ENCODE data around the gene PEX11A.
"Not testable (repeated sequence)": the region's sequence is repeated elsewhere in the genome, so short reads cannot be mapped to it uniquely, and the experiment has no call there.

Gene PEX11A

GRCh38 chr15:89695198-89695597, 4.6 kb upstream of the PEX11A start:
- no peaks in the 10 kb centered on the region for H3K27me3 ChIP-seq (ENCODE audit: insufficient read depth, low read length, poor library complexity, severe bottlenecking)
- H4K20me1 ChIP-seq (ENCODE audit: insufficient read depth, low read length, poor library complexity, severe bottlenecking), result no peaks in the 10 kb centered on the region
- H3K4me2 ChIP-seq (ENCODE audit: low read depth, low read length, poor library complexity, severe bottlenecking), result no peak overlapping the region
- H3K36me3 ChIP-seq (ENCODE audit: insufficient read depth, low read length), result no peaks in the 10 kb centered on the region
- H3K9ac ChIP-seq (ENCODE audit: low read depth, low read length, poor library complexity, severe bottlenecking), result no peak overlapping the region
- no peaks in the 10 kb centered on the region for H3F3A ChIP-seq (ENCODE audit: low read depth)
- no peaks in the 10 kb centered on the region for H3K9me3 ChIP-seq (ENCODE audit: insufficient read depth, low read depth, low read length)
- H2AFZ ChIP-seq (ENCODE audit: low read length), result no peak overlapping the region
- TF ChIP-seq CTCF (conservative IDR thresholded peaks at IDR 0.05; ENCODE audit: low read length) (no peak), EZH2phosphoT487 (IDR thresholded peaks at IDR 0.05; ENCODE audit: borderline replicate concordance) (no peak)
- no peaks in the 10 kb centered on the region for H3K79me2 ChIP-seq (ENCODE audit: insufficient read depth, low read length)
- H3K4me1 ChIP-seq (ENCODE audit: insufficient read depth, low read length, poor library complexity, severe bottlenecking), result no peaks in the 10 kb centered on the region
- H3K4me3 ChIP-seq (ENCODE audit: low read length, poor library complexity, severe bottlenecking), result no peak overlapping the region
- H3K9me2 ChIP-seq (replicated peaks; ENCODE audit: low read depth, low read length), result no peaks in the 10 kb centered on the region

- Histone ChIP-seq H3F3A (ENCODE audit: low read depth) (no peaks in the 10 kb centered on the region), H2AFZ (ENCODE audit: low read length) (no peak overlapping the region), H3K4me2 (ENCODE audit: low read depth, low read length, poor library complexity, severe bottlenecking) (no peak overlapping the region), H3K79me2 (ENCODE audit: insufficient read depth, low read length) (no peaks in the 10 kb centered on the region), H3K36me3 (ENCODE audit: insufficient read depth, low read length) (no peaks in the 10 kb centered on the region), H3K4me1 (ENCODE audit: insufficient read depth, low read length, poor library complexity, severe bottlenecking) (no peaks in the 10 kb centered on the region), H3K9me3 (ENCODE audit: insufficient read depth, low read depth, low read length) (no peaks in the 10 kb centered on the region), H3K4me3 (ENCODE audit: low read length, poor library complexity, severe bottlenecking) (no peak overlapping the region), H3K9me2 (replicated peaks; ENCODE audit: low read depth, low read length) (no peaks in the 10 kb centered on the region), H3K9ac (ENCODE audit: low read depth, low read length, poor library complexity, severe bottlenecking) (no peak overlapping the region), H4K20me1 (ENCODE audit: insufficient read depth, low read length, poor library complexity, severe bottlenecking) (no peaks in the 10 kb centered on the region), H3K27me3 (ENCODE audit: insufficient read depth, low read length, poor library complexity, severe bottlenecking) (no peaks in the 10 kb centered on the region)
- no peak for TF ChIP-seq CTCF (conservative IDR thresholded peaks at IDR 0.05; ENCODE audit: low read length)
- no peak for TF ChIP-seq EZH2phosphoT487 (IDR thresholded peaks at IDR 0.05; ENCODE audit: borderline replicate concordance)
These were observed 3.1 kb upstream of the PEX11A start for GRCh38 chr15:89693696-89694095.

GRCh38 chr15:89693091-89693490, 2.5 kb upstream of the PEX11A start:
- Histone ChIP-seq H2AFZ (ENCODE audit: low read length) (no peak overlapping the region), H3K4me1 (ENCODE audit: insufficient read depth, low read length, poor library complexity, severe bottlenecking) (no peaks in the 10 kb centered on the region), H3K79me2 (ENCODE audit: insufficient read depth, low read length) (no peaks in the 10 kb centered on the region), H3K4me2 (ENCODE audit: low read depth, low read length, poor library complexity, severe bottlenecking) (no peak overlapping the region), H3K9me3 (ENCODE audit: insufficient read depth, low read depth, low read length) (no peaks in the 10 kb centered on the region), H3K9ac (ENCODE audit: low read depth, low read length, poor library complexity, severe bottlenecking) (no peak overlapping the region), H3F3A (ENCODE audit: low read depth) (no peaks in the 10 kb centered on the region), H3K4me3 (ENCODE audit: low read length, poor library complexity, severe bottlenecking) (no peak overlapping the region), H3K27me3 (ENCODE audit: insufficient read depth, low read length, poor library complexity, severe bottlenecking) (no peaks in the 10 kb centered on the region), H4K20me1 (ENCODE audit: insufficient read depth, low read length, poor library complexity, severe bottlenecking) (no peaks in the 10 kb centered on the region), H3K36me3 (ENCODE audit: insufficient read depth, low read length) (no peaks in the 10 kb centered on the region), H3K9me2 (replicated peaks; ENCODE audit: low read depth, low read length) (no peaks in the 10 kb centered on the region)
- no peak for TF ChIP-seq CTCF (conservative IDR thresholded peaks at IDR 0.05; ENCODE audit: low read length)
- no peak for TF ChIP-seq EZH2phosphoT487 (IDR thresholded peaks at IDR 0.05; ENCODE audit: borderline replicate concordance)

- H3F3A ChIP-seq (ENCODE audit: low read depth); H2AFZ ChIP-seq (ENCODE audit: low read length); H4K20me1 ChIP-seq (ENCODE audit: insufficient read depth, low read length, poor library complexity, severe bottlenecking); H3K36me3 ChIP-seq (ENCODE audit: insufficient read depth, low read length); H3K9me2 ChIP-seq (replicated peaks; ENCODE audit: low read depth, low read length); H3K79me2 ChIP-seq (ENCODE audit: insufficient read depth, low read length); H3K9me3 ChIP-seq (ENCODE audit: insufficient read depth, low read depth, low read length); H3K27me3 ChIP-seq (ENCODE audit: insufficient read depth, low read length, poor library complexity, severe bottlenecking); H3K4me3 ChIP-seq (ENCODE audit: low read length, poor library complexity, severe bottlenecking); H3K4me1 ChIP-seq (ENCODE audit: insufficient read depth, low read length, poor library complexity, severe bottlenecking); H3K4me2 ChIP-seq (ENCODE audit: low read depth, low read length, poor library complexity, severe bottlenecking); H3K9ac ChIP-seq (ENCODE audit: low read depth, low read length, poor library complexity, severe bottlenecking): not testable (repeated sequence)
These were observed 651 bp downstream of the PEX11A start for GRCh38 chr15:89689930-89690275.
